ENCODE measurements around the gene PRKAR1A.

- TF ChIP-seq CTCF (conservative IDR thresholded peaks at IDR 0.05; ENCODE audit: low read length) (no peak), EZH2phosphoT487 (IDR thresholded peaks at IDR 0.05; ENCODE audit: borderline replicate concordance, low read depth, low read length) (no peak)
Observed at GRCh38 chr17:68595496-68595895, 83.3 kb downstream of the PRKAR1A start.

Data from OCI-LY7 (cell line).